NB4 (cell line): Measurements from ENCODE around the gene JAG2.

Source experiments
- CTCF ChIP-seq: IDR thresholded peaks from one replicate; pipeline ENCODE4 v1.5.1; 2012; ENCODE audit warnings: low read depth, low read length
- MAX ChIP-seq: IDR thresholded peaks from 2 replicates; pipeline ENCODE4 v1.6.1; 2011; ENCODE audit warnings: low read depth, low read length
- MYC ChIP-seq: IDR thresholded peaks from 2 replicates; pipeline ENCODE4 v1.6.1; 2011; ENCODE audit warnings: low read depth, low read length
- POLR2A ChIP-seq: IDR thresholded peaks from 2 replicates; pipeline ENCODE4 v1.6.1; 2011; ENCODE audit warnings: mild to moderate bottlenecking; ENCODE audit not compliant: insufficient read length; ENCODE audit errors: extremely low read depth

- TF ChIP-seq CTCF: no peak
- no peak for TF ChIP-seq POLR2A
- TF ChIP-seq MAX: no peak
- TF ChIP-seq MYC: no peak
These were observed 61.2 kb downstream of the JAG2 start for GRCh38 chr14:105107351-105107750.
